ENCODE data around the gene AMZ2. TPM values are rescaled to one million over a fixed set of nuclear protein-coding genes. Genes with fewer than 3 reads are reported as not detected.

AMZ2 gene
- total RNA-seq, 2 donors from 2014 or later, result 57.3 to 62.8 TPM

- Histone ChIP-seq H3K36me3 (no peaks in the 10 kb centered on the region), H3K4me3 (no peak overlapping the region), H3K27me3 (no peaks in the 10 kb centered on the region), H3K27ac (no peak overlapping the region), H3K4me1 (peaks cover 0 to 23% of the 10 kb centered on the region in 2 donors), H3K9me3 (no peaks in the 10 kb centered on the region)
- no peak for TF ChIP-seq CTCF (IDR thresholded peaks at IDR 0.05)
- no peak for DNase-seq (ENCODE audit: low spot score)
Measured at GRCh38 chr17:68288375-68288774, 40.5 kb downstream of the AMZ2 start.

DNA sequence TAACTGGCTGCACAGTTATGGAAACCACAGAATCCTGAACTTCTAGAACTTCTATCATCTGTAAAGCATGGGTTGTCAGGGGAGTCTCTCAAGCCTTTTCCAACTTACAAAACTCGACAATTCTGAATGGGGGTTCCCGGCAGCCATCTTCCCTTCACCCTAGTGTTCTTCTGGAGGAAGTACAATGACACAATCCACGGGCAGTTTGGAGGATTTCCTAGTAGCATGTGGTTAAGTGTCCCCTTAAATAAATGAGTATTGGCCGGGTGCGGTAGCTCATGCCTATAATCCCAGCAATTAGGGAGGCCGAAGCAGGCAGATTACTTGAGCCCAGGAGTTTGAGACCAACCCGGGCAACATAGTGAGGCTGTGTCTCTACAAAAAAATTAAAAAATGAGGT is 41.0 kb downstream of the AMZ2 start:
- H3K27ac ChIP-seq, result no peak overlapping the region
- no peak overlapping the region for H3K4me3 ChIP-seq
- H3K9me3 ChIP-seq, result no peaks in the 10 kb centered on the region
- H3K4me1 ChIP-seq, result peaks cover 0 to 23% of the 10 kb centered on the region in 2 donors
- H3K27me3 ChIP-seq, result no peaks in the 10 kb centered on the region
- DNase-seq (ENCODE audit: low spot score), result no peak
- TF ChIP-seq CTCF (IDR thresholded peaks at IDR 0.05), result no peak
- H3K36me3 ChIP-seq, result no peaks in the 10 kb centered on the region

GRCh38 chr17:68289473-68289872 is 41.6 kb downstream of the AMZ2 start:
- Histone ChIP-seq H3K4me3 (no peak overlapping the region), H3K9me3 (no peaks in the 10 kb centered on the region), H3K4me1 (peaks cover 0 to 23% of the 10 kb centered on the region in 2 donors), H3K36me3 (no peaks in the 10 kb centered on the region), H3K27me3 (no peaks in the 10 kb centered on the region), H3K27ac (no peak overlapping the region)
- TF ChIP-seq CTCF (IDR thresholded peaks at IDR 0.05), result no peak
- no peak for DNase-seq (ENCODE audit: low spot score)

- DNase-seq (ENCODE audit: low spot score), result no peak
- Histone ChIP-seq H3K4me3 (peak overlapping the region in 1 of 2 donors; percentile 70), H3K36me3 (no peaks in the 10 kb centered on the region), H3K9me3 (no peaks in the 10 kb centered on the region), H3K4me1 (peaks cover 0 to 23% of the 10 kb centered on the region in 2 donors), H3K27ac (peak overlapping the region in 1 of 2 donors; percentile 50), H3K27me3 (no peaks in the 10 kb centered on the region)
- no peak for TF ChIP-seq CTCF (IDR thresholded peaks at IDR 0.05)
Measured at GRCh38 chr17:68289936-68290267, 42.1 kb downstream of the AMZ2 start.

DNA sequence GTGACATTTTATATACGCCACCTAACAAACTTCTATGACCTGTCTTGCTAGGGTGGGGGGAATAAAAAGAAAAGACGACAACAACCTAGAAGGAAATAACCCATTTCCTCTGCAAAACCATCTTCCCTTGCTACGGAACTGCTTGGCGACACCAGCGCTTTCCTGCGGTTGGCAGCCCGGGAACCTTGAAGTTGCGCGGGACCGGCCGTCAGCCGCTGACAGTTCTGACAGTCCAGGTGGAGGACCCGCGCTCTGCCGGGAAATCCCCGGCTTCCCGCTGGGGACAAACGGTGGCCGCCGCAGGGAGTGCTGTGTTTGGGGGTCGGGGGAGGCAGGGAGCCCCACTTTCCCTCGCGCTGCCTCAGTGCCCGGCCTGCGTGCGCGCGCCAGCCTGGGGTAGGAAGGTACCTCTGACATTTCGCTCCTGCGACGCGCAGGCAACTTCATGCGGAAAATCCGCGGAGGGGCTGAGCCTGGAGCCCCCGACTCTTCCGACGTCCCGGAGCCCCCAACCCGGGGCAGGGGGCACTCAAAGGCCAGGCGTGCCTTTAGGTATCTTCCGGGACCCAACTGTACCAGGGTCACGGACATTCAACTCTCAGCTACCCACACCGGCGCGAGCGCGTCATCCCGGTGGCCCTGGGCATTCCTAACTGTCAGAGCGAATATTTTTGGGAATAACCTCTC is 42.6 kb downstream of the AMZ2 start:
- TF ChIP-seq CTCF (IDR thresholded peaks at IDR 0.05), result no peak
- H3K9me3 ChIP-seq, result no peaks in the 10 kb centered on the region
- peaks cover 0 to 23% of the 10 kb centered on the region in 2 donors for H3K4me1 ChIP-seq
- peak overlapping the region; percentile 54 to 70 for H3K4me3 ChIP-seq
- H3K36me3 ChIP-seq, result no peaks in the 10 kb centered on the region
- DNase-seq (ENCODE audit: low spot score), result no peak
- H3K27ac ChIP-seq, result peak overlapping the region in 1 of 2 donors; percentile 50
- H3K27me3 ChIP-seq, result no peaks in the 10 kb centered on the region
